OCI-LY7 (cell line): ENCODE results near the gene THUMPD2. TPM values are rescaled to one million over a fixed set of nuclear protein-coding genes. Genes with fewer than 3 reads are reported as not detected.

Experiments used
- BruUV-seq: library from RNA; stranded (reverse); fragments of 400-500 nt; replicated peaks from 2 replicates; lab custom pipeline; 2021; lab: Mats Ljungman, UMichigan
- CTCF ChIA-PET: fragments of 300-600 bp; sonication (Branson Sonifier 250); formaldehyde crosslinking; loops from one replicate; lab custom pipeline; 2022; ENCODE audit warnings: antibody characterized with exemption; ENCODE audit not compliant: unreplicated experiment; lab: Charles Lee
- POLR2A ChIA-PET: fragments of 300-600 bp; sonication (Branson Sonifier 250); formaldehyde crosslinking; loops from one replicate; lab custom pipeline; 2022; ENCODE audit warnings: antibody characterized with exemption; lab: Charles Lee
- DNase-seq: peaks from one replicate; pipeline ENCODE4 v3.0.0-alpha.2; 2015; ENCODE audit warnings: low spot score
- H2AFZ ChIP-seq: fragments of 200-600 bp; sonication (generic), shearing (Covaris generic); 2 replicates; pipeline ENCODE4 v1.6.1; 2014; ENCODE audit warnings: mild to moderate bottlenecking, antibody characterized with exemption, low read length, moderate library complexity
- H3K27ac ChIP-seq: fragments of 200-600 bp; sonication (generic); 2 replicates; pipeline ENCODE4 v1.5.1; 2014; ENCODE audit warnings: mixed run types, low read depth, mild to moderate bottlenecking, moderate library complexity, low read length, inconsistent platforms; ENCODE audit not compliant: poor library complexity, severe bottlenecking
- H3K36me3 ChIP-seq: fragments of 200-600 bp; sonication (generic); 2 replicates; pipeline ENCODE4 v1.6.1; 2014; ENCODE audit warnings: mild to moderate bottlenecking, antibody characterized with exemption, low read length, moderate library complexity, mixed read lengths; ENCODE audit not compliant: insufficient read depth
- H3K4me1 ChIP-seq: fragments of 200-600 bp; sonication (generic); 2 replicates; pipeline ENCODE4 v1.5.1; 2014; ENCODE audit warnings: mild to moderate bottlenecking, low read length; ENCODE audit not compliant: insufficient read depth, poor library complexity, severe bottlenecking
- H3K4me2 ChIP-seq: fragments of 200-600 bp; sonication (generic); 2 replicates; pipeline ENCODE4 v1.6.1; 2014; ENCODE audit warnings: mild to moderate bottlenecking, low read length
- H3K4me3 ChIP-seq: fragments of 200-600 bp; sonication (generic); 2 replicates; pipeline ENCODE4 v1.5.1; 2014; ENCODE audit warnings: mild to moderate bottlenecking, low read depth, low read length; ENCODE audit not compliant: poor library complexity, severe bottlenecking
- H3K79me2 ChIP-seq: fragments of 200-600 bp; sonication (generic); 2 replicates; pipeline ENCODE4 v1.6.1; 2016; ENCODE audit warnings: low read depth, mild to moderate bottlenecking, low read length, moderate library complexity, mixed read lengths; ENCODE audit not compliant: insufficient read depth
- H3K9me2 ChIP-seq: fragments of 200-600 bp; sonication (generic); 2 replicates; pipeline ENCODE4 v1.6.1; 2016; ENCODE audit warnings: mild to moderate bottlenecking, low read length, mixed read lengths; ENCODE audit not compliant: insufficient read depth
- H3K9me3 ChIP-seq: fragments of 200-600 bp; sonication (generic); 2 replicates; pipeline ENCODE4 v1.6.1; 2014; ENCODE audit warnings: mild to moderate bottlenecking, mixed run types, low read length, mixed read lengths
- H4K20me1 ChIP-seq: fragments of 200-600 bp; sonication (generic); 2 replicates; pipeline ENCODE4 v1.6.1; 2014; ENCODE audit warnings: mild to moderate bottlenecking, antibody characterized with exemption, low read length, moderate library complexity, mixed read lengths; ENCODE audit not compliant: insufficient read depth
- EZH2phosphoT487 ChIP-seq: fragments of 200-600 bp; sonication (generic); IDR thresholded peaks from 2 replicates; pipeline ENCODE4 v1.6.1; 2018; ENCODE audit warnings: low read depth, borderline replicate concordance, mild to moderate bottlenecking, mixed run types, antibody characterized with exemption, low read length, moderate library complexity, mixed read lengths
- intact Hi-C: fragments of 100-400 bp; cut with micrococcal nuclease; formaldehyde crosslinking; loops from one replicate; pipeline ENCODE4 v1.10.0; 2022; ENCODE audit not compliant: unreplicated experiment
- total RNA-seq, 2 experiments: library from RNA; depleted of rRNA in 1 of 2; stranded (reverse); fragments of >200 nt in 1 of 2; shearing (Covaris generic) in 1 of 2; gene quantifications; 2 replicates each; pipeline ENCODE4 v1.2.3, GENCODE V29; 2014 to 2022
- TF ChIP-seq, protein P1 (sequence below): fragments of 200-600 bp; sonication (generic); conservative IDR thresholded peaks from 2 replicates; pipeline ENCODE4 v1.5.1; 2014; ENCODE audit warnings: mild to moderate bottlenecking, antibody characterized with exemption, low read length, moderate library complexity, mixed read lengths

Gene THUMPD2
- total RNA-seq, 2 experiments from 2014 or later, result 18.3 to 24.6 TPM

DNA sequence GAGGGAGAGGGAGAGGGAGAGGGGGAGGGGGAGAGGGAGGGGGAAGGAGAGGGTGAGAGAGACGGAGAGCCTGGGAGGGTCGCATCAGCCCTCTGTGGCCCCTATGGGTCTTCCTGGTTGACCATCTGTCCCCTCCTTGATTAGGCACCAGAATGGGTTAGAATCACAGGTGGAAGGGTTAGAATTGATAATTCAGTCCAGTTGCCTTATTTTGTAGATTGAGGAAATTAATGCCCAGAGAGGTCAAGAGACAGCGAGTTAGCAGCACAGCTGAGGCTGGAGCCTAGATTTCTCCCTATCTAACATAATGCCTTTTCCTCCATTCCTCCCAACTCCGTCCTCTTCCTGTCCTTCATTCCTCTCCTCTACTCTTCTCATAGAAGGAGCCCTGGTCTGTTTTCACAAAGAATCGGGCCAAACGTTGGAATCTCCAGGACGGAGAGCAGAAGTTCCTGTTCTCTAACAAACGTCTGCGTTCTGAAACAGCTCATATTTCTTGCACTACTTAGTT lies 338 bp upstream of the THUMPD2 start:
- H3K4me3 ChIP-seq, result peak overlapping the region; percentile 91
- TF ChIP-seq, protein P1, sequence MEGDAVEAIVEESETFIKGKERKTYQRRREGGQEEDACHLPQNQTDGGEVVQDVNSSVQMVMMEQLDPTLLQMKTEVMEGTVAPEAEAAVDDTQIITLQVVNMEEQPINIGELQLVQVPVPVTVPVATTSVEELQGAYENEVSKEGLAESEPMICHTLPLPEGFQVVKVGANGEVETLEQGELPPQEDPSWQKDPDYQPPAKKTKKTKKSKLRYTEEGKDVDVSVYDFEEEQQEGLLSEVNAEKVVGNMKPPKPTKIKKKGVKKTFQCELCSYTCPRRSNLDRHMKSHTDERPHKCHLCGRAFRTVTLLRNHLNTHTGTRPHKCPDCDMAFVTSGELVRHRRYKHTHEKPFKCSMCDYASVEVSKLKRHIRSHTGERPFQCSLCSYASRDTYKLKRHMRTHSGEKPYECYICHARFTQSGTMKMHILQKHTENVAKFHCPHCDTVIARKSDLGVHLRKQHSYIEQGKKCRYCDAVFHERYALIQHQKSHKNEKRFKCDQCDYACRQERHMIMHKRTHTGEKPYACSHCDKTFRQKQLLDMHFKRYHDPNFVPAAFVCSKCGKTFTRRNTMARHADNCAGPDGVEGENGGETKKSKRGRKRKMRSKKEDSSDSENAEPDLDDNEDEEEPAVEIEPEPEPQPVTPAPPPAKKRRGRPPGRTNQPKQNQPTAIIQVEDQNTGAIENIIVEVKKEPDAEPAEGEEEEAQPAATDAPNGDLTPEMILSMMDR, result no peak
- intact Hi-C loops, result no loop called here
- H2AFZ ChIP-seq, result peak overlapping the region; percentile 93
- peak overlapping the region; percentile 94 for H3K4me2 ChIP-seq
- H3K4me1 ChIP-seq, result peaks cover 31% of the 10 kb centered on the region
- CTCF ChIA-PET, result no interaction called here
- peaks cover 44% of the 10 kb centered on the region for H3K79me2 ChIP-seq
- H3K36me3 ChIP-seq, result peaks cover 32% of the 10 kb centered on the region
- peak overlapping the region; percentile 50 for H3K27ac ChIP-seq
- POLR2A ChIA-PET, result no interaction called here
- H4K20me1 ChIP-seq, result 0 out of 2 replicates have a peak, but pooled peaks cover 7% of the 10 kb centered on the region
- no peaks in the 10 kb centered on the region for H3K9me2 ChIP-seq
- no TSS peak for BruUV-seq
- no peak for DNase-seq
- peaks cover 8% of the 10 kb centered on the region; the same call in 1 of the 2 replicates for H3K9me3 ChIP-seq

DNA sequence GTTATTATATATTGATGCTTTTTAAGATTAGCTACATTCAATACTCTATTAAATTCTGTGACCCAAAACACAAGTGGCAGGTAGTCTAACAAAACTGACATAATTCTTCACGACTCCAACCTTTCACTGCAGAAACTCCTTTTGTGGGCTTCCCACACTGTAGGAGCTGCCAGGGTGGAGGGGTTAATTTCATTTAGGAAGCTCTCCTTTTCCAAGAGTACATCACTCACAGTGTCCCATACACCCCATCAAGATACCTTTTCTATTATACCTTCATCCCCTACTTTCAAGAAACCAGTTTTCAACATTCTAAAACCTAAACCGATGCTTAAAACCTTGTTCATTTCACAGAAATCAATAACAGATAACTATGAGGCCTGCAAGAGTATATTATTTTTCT lies 825 bp downstream of the THUMPD2 start:
- Histone ChIP-seq H3K9me2 (no peaks in the 10 kb centered on the region), H3K79me2 (peaks cover 56% of the 10 kb centered on the region), H3K4me3 (peak overlapping the region; percentile 91), H3K4me1 (peaks cover 34% of the 10 kb centered on the region), H3K36me3 (peaks cover 40% of the 10 kb centered on the region), H3K27ac (peak overlapping the region; percentile 50), H3K4me2 (peak overlapping the region; percentile 94), H2AFZ (peak overlapping the region; percentile 93), H4K20me1 (0 out of 2 replicates have a peak, but pooled peaks cover 7% of the 10 kb centered on the region), H3K9me3 (peaks cover 8% of the 10 kb centered on the region; the same call in 1 of the 2 replicates)
- BruUV-seq, result no TSS peak
- no peak for TF ChIP-seq EZH2phosphoT487
- TF ChIP-seq, protein P1, result no peak
- CTCF ChIA-PET, result no interaction called here
- intact Hi-C loops, result no loop called here
- DNase-seq, result no peak
- POLR2A ChIA-PET, result interaction anchor here (0.5 to 1.4 kb wide), 6 partner anchors 8 to 658 kb away, joined by 3 to 4 read pairs (median 3); partner anchors contain the start of gene SOS1

DNA sequence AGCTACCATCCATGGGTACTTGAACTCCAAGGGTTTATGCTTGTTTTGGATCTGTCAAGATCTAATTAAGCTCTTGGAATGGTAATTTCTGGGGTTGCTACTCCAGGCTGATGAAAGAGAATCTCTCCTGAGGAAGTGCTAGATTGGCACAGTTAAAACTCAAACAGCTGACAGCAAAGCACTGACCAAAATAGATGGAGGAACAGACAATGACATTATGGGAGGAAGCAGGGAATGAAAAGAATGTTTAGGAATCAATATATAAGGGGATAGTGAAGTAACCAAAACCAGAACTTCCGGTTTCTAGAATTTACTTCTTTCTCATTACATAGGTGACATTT lies 6.3 kb downstream of the THUMPD2 start:
- POLR2A ChIA-PET, result no interaction called here
- CTCF ChIA-PET, result no interaction called here

More for the DNA sequence above, 6.3 kb downstream of the THUMPD2 start:
- H4K20me1 ChIP-seq, result 0 out of 2 replicates have a peak, but pooled peaks cover 7% of the 10 kb centered on the region
- H3K4me1 ChIP-seq, result peaks cover 13% of the 10 kb centered on the region
- intact Hi-C loops, result no loop called here
- no peak overlapping the region for H2AFZ ChIP-seq
- no peak overlapping the region for H3K27ac ChIP-seq
- no peak for DNase-seq
- H3K4me2 ChIP-seq, result no peak overlapping the region; the same call in 1 of the 2 replicates
- H3K36me3 ChIP-seq, result peaks cover 93% of the 10 kb centered on the region
- H3K79me2 ChIP-seq, result peaks cover 97% of the 10 kb centered on the region
- no TSS peak for BruUV-seq
- H3K9me3 ChIP-seq, result peaks cover 8% of the 10 kb centered on the region; the same call in 1 of the 2 replicates
- no peak overlapping the region for H3K4me3 ChIP-seq
- TF ChIP-seq, protein P1, result no peak
- no peak for TF ChIP-seq EZH2phosphoT487
- no peaks in the 10 kb centered on the region for H3K9me2 ChIP-seq
